ENCODE data around the gene RPL36AL.

DNA sequence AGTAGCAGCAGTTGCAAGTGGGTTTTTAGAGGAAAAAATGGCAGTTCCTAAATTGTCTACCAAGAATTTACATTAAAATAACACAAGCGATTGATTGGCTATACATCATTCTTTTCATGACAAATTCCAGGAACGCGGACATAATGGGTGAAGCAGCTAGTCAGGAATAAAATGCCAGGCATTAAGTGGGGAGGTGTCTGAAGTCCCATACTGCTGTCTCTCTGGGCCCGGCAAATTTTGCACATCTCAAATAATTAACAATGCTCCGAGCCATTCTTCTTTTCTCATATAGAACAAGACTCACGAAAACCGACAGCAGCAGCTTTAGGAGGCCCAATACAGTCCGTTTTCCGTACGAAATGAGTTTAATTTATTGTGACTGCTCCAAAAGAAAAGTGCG lies 696 bp downstream of the RPL36AL start:
- TF ChIP-seq, protein P1, sequence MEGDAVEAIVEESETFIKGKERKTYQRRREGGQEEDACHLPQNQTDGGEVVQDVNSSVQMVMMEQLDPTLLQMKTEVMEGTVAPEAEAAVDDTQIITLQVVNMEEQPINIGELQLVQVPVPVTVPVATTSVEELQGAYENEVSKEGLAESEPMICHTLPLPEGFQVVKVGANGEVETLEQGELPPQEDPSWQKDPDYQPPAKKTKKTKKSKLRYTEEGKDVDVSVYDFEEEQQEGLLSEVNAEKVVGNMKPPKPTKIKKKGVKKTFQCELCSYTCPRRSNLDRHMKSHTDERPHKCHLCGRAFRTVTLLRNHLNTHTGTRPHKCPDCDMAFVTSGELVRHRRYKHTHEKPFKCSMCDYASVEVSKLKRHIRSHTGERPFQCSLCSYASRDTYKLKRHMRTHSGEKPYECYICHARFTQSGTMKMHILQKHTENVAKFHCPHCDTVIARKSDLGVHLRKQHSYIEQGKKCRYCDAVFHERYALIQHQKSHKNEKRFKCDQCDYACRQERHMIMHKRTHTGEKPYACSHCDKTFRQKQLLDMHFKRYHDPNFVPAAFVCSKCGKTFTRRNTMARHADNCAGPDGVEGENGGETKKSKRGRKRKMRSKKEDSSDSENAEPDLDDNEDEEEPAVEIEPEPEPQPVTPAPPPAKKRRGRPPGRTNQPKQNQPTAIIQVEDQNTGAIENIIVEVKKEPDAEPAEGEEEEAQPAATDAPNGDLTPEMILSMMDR (conservative IDR thresholded peaks at IDR 0.05), result no peak
- TF ChIP-seq ZFX (IDR thresholded peaks at IDR 0.05), result no peak
